NT2/D1 (cell line): ENCODE results near the gene SLC36A2.

Experiments used
- SUZ12 ChIP-seq: IDR thresholded peaks from 2 replicates; pipeline ENCODE4 v1.6.1; 2011; ENCODE audit not compliant: insufficient read length, insufficient read depth; ENCODE audit errors: extremely low read depth
- YY1 ChIP-seq: IDR thresholded peaks from 2 replicates; pipeline ENCODE4 v1.6.1; 2011; ENCODE audit not compliant: insufficient read length, insufficient read depth
- ZNF274 ChIP-seq: IDR thresholded peaks from 2 replicates; pipeline ENCODE4 v1.6.1; 2011; ENCODE audit warnings: mild to moderate bottlenecking, low read depth, low read length

DNA sequence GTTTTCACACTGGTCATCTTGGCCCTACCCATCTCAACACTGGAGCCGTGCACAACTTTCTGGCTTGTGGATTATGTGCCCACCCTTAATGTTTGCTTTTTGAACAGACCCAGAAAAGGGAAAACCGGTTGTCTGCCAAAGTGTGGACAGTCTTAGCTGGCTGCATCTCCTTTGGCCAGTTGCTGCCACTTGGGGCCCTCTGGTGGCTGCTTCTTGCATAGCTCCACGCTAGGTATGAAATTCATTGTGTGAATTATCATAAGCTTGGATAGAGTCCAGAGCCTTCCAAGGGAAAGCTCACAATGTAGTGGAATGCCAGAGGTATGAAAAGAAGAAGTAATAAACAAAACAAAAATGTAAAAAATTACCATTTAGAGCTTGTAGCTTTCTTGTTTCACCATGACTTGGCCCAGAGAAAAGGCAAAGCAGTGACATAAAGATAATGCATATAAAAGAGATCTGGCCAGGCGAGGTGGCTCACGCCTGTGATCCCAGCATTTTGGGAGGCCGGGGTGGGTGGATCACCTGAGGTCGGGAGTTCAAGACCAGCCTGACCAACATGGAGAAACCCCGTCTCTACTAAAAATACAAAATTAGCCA is 31.3 kb downstream of the SLC36A2 start:
- TF ChIP-seq ZNF274 (no peak), YY1 (no peak), SUZ12 (no peak)
